ENCODE data around the gene PCSK6. TPM values are rescaled to one million over a fixed set of nuclear protein-coding genes. Genes with fewer than 3 reads are reported as not detected.
"Not testable (repeated sequence)": the region's sequence is repeated elsewhere in the genome, so short reads cannot be mapped to it uniquely, and the experiment has no call there.

The PCSK6 gene
- total and polyA plus RNA-seq, 2 experiments from 2014 or later, result 0.38 TPM; not detected in 1

GRCh38 chr15:101464256-101464998 lies 25.1 kb downstream of the PCSK6 start:
- H3K4me1 ChIP-seq (ENCODE audit: insufficient read depth), result no peaks in the 10 kb centered on the region
- no peak for DNase-seq
- in situ Hi-C loops (cut with MboI), result no loop called here
- H3K4me2 ChIP-seq (ENCODE audit: unreplicated experiment), result no peak overlapping the region
- 44 to 45% methylated on average over 20 of the region's 20 CpGs for WGBS, 2 experiments (ENCODE audit: low coverage in 1 of 2, low lambda C conversion rate in 2 of 2, missing lambda C conversion rate in 2 of 2)
- no peaks in the 10 kb centered on the region for H3F3A ChIP-seq (ENCODE audit: insufficient read depth)
- no peaks in the 10 kb centered on the region for H3K9me2 ChIP-seq (ENCODE audit: insufficient read depth)
- peaks cover 32% of the 10 kb centered on the region for H3K27me3 ChIP-seq (replicated peaks; ENCODE audit: insufficient read depth)
- H3K9me3 ChIP-seq (ENCODE audit: low read depth), result no peaks in the 10 kb centered on the region
- H3K27ac ChIP-seq, result no peak overlapping the region
- H3K36me3 ChIP-seq (ENCODE audit: low read depth), result no peaks in the 10 kb centered on the region
- no peak overlapping the region for H3K4me3 ChIP-seq
- TF ChIP-seq EZH2phosphoT487 (IDR thresholded peaks at IDR 0.05; ENCODE audit: insufficient read depth, low read depth) (no peak), EZH2 (IDR thresholded peaks at IDR 0.05; ENCODE audit: insufficient read depth, poor library complexity, severe bottlenecking) (no peak)
- H2AFZ ChIP-seq, result no peak overlapping the region
- H3K79me2 ChIP-seq (ENCODE audit: insufficient read depth), result no peaks in the 10 kb centered on the region
- H3K9ac ChIP-seq, result no peak overlapping the region
- no peaks in the 10 kb centered on the region for H4K20me1 ChIP-seq (ENCODE audit: insufficient read depth)

- H3K9me2 ChIP-seq (ENCODE audit: insufficient read depth); H3K4me3 ChIP-seq; H3K9ac ChIP-seq; H4K20me1 ChIP-seq (ENCODE audit: insufficient read depth); DNase-seq; H3K9me3 ChIP-seq (ENCODE audit: low read depth); in situ Hi-C loops (cut with MboI); H3K79me2 ChIP-seq (ENCODE audit: insufficient read depth); H3K4me2 ChIP-seq (ENCODE audit: unreplicated experiment); H3K36me3 ChIP-seq (ENCODE audit: low read depth); H3K4me1 ChIP-seq (ENCODE audit: insufficient read depth); H2AFZ ChIP-seq; H3F3A ChIP-seq (ENCODE audit: insufficient read depth); H3K27ac ChIP-seq: not testable (repeated sequence)
- H3K27me3 ChIP-seq (replicated peaks; ENCODE audit: insufficient read depth), result peaks cover 32% of the 10 kb centered on the region
- WGBS, 2 experiments (ENCODE audit: low coverage in 1 of 2, low lambda C conversion rate in 2 of 2, missing lambda C conversion rate in 2 of 2), result 52 to 61% methylated on average over 5 of the region's 5 CpGs
Measured at GRCh38 chr15:101463696-101464095, 25.8 kb downstream of the PCSK6 start.

DNA sequence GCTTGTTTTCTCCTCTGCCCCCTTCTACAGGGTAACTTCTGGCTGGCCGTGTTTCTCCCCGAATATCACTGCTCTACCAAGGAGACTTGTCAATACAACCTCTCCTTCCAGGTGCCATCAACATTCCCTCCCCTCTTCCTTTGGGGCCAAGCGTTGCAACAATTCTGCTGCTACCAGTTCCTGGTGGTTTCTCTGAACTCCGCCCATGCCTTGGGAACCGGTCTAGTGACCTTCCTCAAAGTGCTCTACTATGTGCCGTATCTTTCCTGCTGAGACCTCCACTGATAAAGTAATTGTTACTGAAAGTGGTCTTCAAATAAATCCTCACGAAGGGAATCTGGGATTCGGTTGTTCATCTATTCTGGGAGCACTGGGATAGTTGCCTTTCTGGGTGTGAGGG lies 26.2 kb downstream of the PCSK6 start:
- Histone ChIP-seq H3K27me3 (replicated peaks; ENCODE audit: insufficient read depth) (peaks cover 29% of the 10 kb centered on the region), H3F3A (ENCODE audit: insufficient read depth) (no peaks in the 10 kb centered on the region), H3K9me3 (ENCODE audit: low read depth) (no peaks in the 10 kb centered on the region), H3K79me2 (ENCODE audit: insufficient read depth) (no peaks in the 10 kb centered on the region), H2AFZ (no peak overlapping the region), H3K4me2 (ENCODE audit: unreplicated experiment) (no peak overlapping the region), H3K27ac (no peak overlapping the region), H3K4me3 (no peak overlapping the region), H3K9me2 (ENCODE audit: insufficient read depth) (no peaks in the 10 kb centered on the region), H4K20me1 (ENCODE audit: insufficient read depth) (no peaks in the 10 kb centered on the region), H3K9ac (no peak overlapping the region), H3K4me1 (ENCODE audit: insufficient read depth) (no peaks in the 10 kb centered on the region), H3K36me3 (ENCODE audit: low read depth) (no peaks in the 10 kb centered on the region)
- 66 to 68% methylated on average over 8 of the region's 8 CpGs for WGBS, 2 experiments (ENCODE audit: low coverage in 1 of 2, low lambda C conversion rate in 2 of 2, missing lambda C conversion rate in 2 of 2)
- in situ Hi-C loops (cut with MboI), result no loop called here
- no peak for DNase-seq
- TF ChIP-seq EZH2phosphoT487 (IDR thresholded peaks at IDR 0.05; ENCODE audit: insufficient read depth, low read depth) (no peak), EZH2 (IDR thresholded peaks at IDR 0.05; ENCODE audit: insufficient read depth, poor library complexity, severe bottlenecking) (no peak)

GRCh38 chr15:101461097-101461496 lies 28.4 kb downstream of the PCSK6 start:
- no peaks in the 10 kb centered on the region for H3K4me1 ChIP-seq (ENCODE audit: insufficient read depth)
- no peaks in the 10 kb centered on the region for H3K36me3 ChIP-seq (ENCODE audit: low read depth)
- no peak for TF ChIP-seq EZH2phosphoT487 (IDR thresholded peaks at IDR 0.05; ENCODE audit: insufficient read depth, low read depth)
- no peak for TF ChIP-seq EZH2 (IDR thresholded peaks at IDR 0.05; ENCODE audit: insufficient read depth, poor library complexity, severe bottlenecking)
- H3K27me3 ChIP-seq (replicated peaks; ENCODE audit: insufficient read depth), result peaks cover 24% of the 10 kb centered on the region
- no peak overlapping the region for H3K9ac ChIP-seq
- in situ Hi-C loops (cut with MboI), result no loop called here
- H3K79me2 ChIP-seq (ENCODE audit: insufficient read depth), result no peaks in the 10 kb centered on the region
- no peak overlapping the region for H3K4me3 ChIP-seq
- no peak overlapping the region for H2AFZ ChIP-seq
- no peaks in the 10 kb centered on the region for H3F3A ChIP-seq (ENCODE audit: insufficient read depth)
- WGBS, 2 experiments (ENCODE audit: low coverage in 1 of 2, low lambda C conversion rate in 2 of 2, missing lambda C conversion rate in 2 of 2), result 74 to 78% methylated on average over 4 of the region's 4 CpGs
- H4K20me1 ChIP-seq (ENCODE audit: insufficient read depth), result no peaks in the 10 kb centered on the region
- H3K27ac ChIP-seq, result no peak overlapping the region
- H3K4me2 ChIP-seq (ENCODE audit: unreplicated experiment), result no peak overlapping the region
- no peak for DNase-seq
- H3K9me2 ChIP-seq (ENCODE audit: insufficient read depth), result no peaks in the 10 kb centered on the region
- no peaks in the 10 kb centered on the region for H3K9me3 ChIP-seq (ENCODE audit: low read depth)
